HEK293 (cell line): Measurements from ENCODE around the gene RLN3.

Source experiments
- CTCF ChIA-PET: fragments of 350-600 bp; formaldehyde crosslinking; extraction: SDS; loops from one replicate; lab custom pipeline; 2021; ENCODE audit warnings: antibody characterized with exemption; lab: Yijun Ruan, JAX
- POLR2A ChIA-PET: fragments of 300-600 bp; formaldehyde crosslinking; extraction: SDS; loops from one replicate; lab custom pipeline; 2020; ENCODE audit warnings: antibody characterized with exemption, inconsistent platforms; lab: Yijun Ruan, JAX
- H3K27ac ChIP-seq: fragments of 200-500 bp; sonication (Bioruptor generic); 2 replicates; pipeline ENCODE4 v1.5.1; 2014; ENCODE audit warnings: low read depth, low read length, control low read depth, inconsistent platforms; ENCODE audit errors: extremely low read depth
- H3K36me3 ChIP-seq, 2 experiments: fragments of 200-500 bp in 1 of 2; sonication (Bioruptor generic) in 1 of 2; 1 replicate in 1 of 2; 2 replicates in 1 of 2; pipeline ENCODE4 v1.5.1; 2014 to 2017; ENCODE audit warnings: inconsistent platforms in 2 of 2, low read length in 2 of 2; ENCODE audit not compliant: control insufficient read depth in 2 of 2, insufficient read depth in 1 of 2
- H3K4me1 ChIP-seq: fragments of 200-500 bp; sonication (Bioruptor generic); 2 replicates; pipeline ENCODE4 v1.5.1; 2014; ENCODE audit warnings: mild to moderate bottlenecking, low read length, inconsistent platforms; ENCODE audit not compliant: control insufficient read depth, insufficient read depth
- H3K4me3 ChIP-seq: 2 replicates; pipeline ENCODE4 v1.5.1; 2011; ENCODE audit warnings: low read depth, mild to moderate bottlenecking, control low read depth, low read length, moderate library complexity
- H3K9me3 ChIP-seq: fragments of 200-500 bp; sonication (Bioruptor generic); 2 replicates; pipeline ENCODE4 v1.5.1; 2014; ENCODE audit warnings: low read depth, low read length, inconsistent platforms; ENCODE audit not compliant: control insufficient read depth, insufficient read depth
- CTCF ChIP-seq: fragments of 450-650 bp; formaldehyde crosslinking; IDR thresholded peaks from 2 replicates; pipeline ENCODE4 v1.5.1; 2016; ENCODE audit warnings: missing biosample characterization, missing genetic modification characterization
- EGR2 ChIP-seq: fragments of 450-650 bp; formaldehyde crosslinking; IDR thresholded peaks from 2 replicates; pipeline ENCODE4 v1.5.1; 2016; ENCODE audit warnings: low read depth, missing biosample characterization, missing genetic modification characterization
- HIC1 ChIP-seq: fragments of 450-650 bp; formaldehyde crosslinking; IDR thresholded peaks from 2 replicates; pipeline ENCODE4 v1.5.1; 2016; ENCODE audit warnings: missing biosample characterization, missing genetic modification characterization
- HOXC10 ChIP-seq: sonication (generic); formaldehyde crosslinking; IDR thresholded peaks from 2 replicates; pipeline ENCODE4 v1.8.1; 2023; ENCODE audit warnings: mild to moderate bottlenecking, missing genetic modification reagents
- PBX3 ChIP-seq: sonication (generic); formaldehyde crosslinking; IDR thresholded peaks from 2 replicates; pipeline ENCODE4 v1.8.1; 2022; ENCODE audit warnings: mild to moderate bottlenecking, moderate library complexity, missing genetic modification reagents
- SCRT1 ChIP-seq: fragments of 450-650 bp; formaldehyde crosslinking; IDR thresholded peaks from 2 replicates; pipeline ENCODE4 v1.5.1; 2016; ENCODE audit warnings: missing biosample characterization, missing genetic modification characterization, borderline replicate concordance
- SP2 ChIP-seq: fragments of 450-650 bp; formaldehyde crosslinking; IDR thresholded peaks from 2 replicates; pipeline ENCODE4 v1.5.1; 2016; ENCODE audit warnings: missing biosample characterization, missing genetic modification characterization
- SP7 ChIP-seq: fragments of 450-650 bp; formaldehyde crosslinking; IDR thresholded peaks from 2 replicates; pipeline ENCODE4 v1.5.1; 2016; ENCODE audit warnings: missing biosample characterization, missing genetic modification characterization
- ZBTB10 ChIP-seq: fragments of 450-650 bp; formaldehyde crosslinking; IDR thresholded peaks from 2 replicates; pipeline ENCODE4 v1.5.1; 2016; ENCODE audit warnings: missing biosample characterization, missing genetic modification characterization
- ZBTB17 ChIP-seq: fragments of 450-650 bp; formaldehyde crosslinking; IDR thresholded peaks from 2 replicates; pipeline ENCODE4 v1.5.1; 2016; ENCODE audit warnings: missing biosample characterization, missing genetic modification characterization
- ZBTB8A ChIP-seq: fragments of 450-650 bp; formaldehyde crosslinking; IDR thresholded peaks from 2 replicates; pipeline ENCODE4 v1.5.1; 2016; ENCODE audit warnings: missing biosample characterization, missing genetic modification characterization
- ZFP3 ChIP-seq: fragments of 450-650 bp; formaldehyde crosslinking; IDR thresholded peaks from 2 replicates; pipeline ENCODE4 v1.5.1; 2016; ENCODE audit warnings: low read depth, missing biosample characterization, missing genetic modification characterization
- ZIC2 ChIP-seq: fragments of 450-650 bp; formaldehyde crosslinking; IDR thresholded peaks from 2 replicates; pipeline ENCODE4 v1.5.1; 2016; ENCODE audit warnings: missing biosample characterization, missing genetic modification characterization
- ZNF266 ChIP-seq: fragments of 450-650 bp; formaldehyde crosslinking; IDR thresholded peaks from 2 replicates; pipeline ENCODE4 v1.5.1; 2016; ENCODE audit warnings: missing biosample characterization, missing genetic modification characterization, low read depth
- ZNF366 ChIP-seq: fragments of 450-650 bp; formaldehyde crosslinking; conservative IDR thresholded peaks from 2 replicates; pipeline ENCODE4 v1.5.1; 2016; ENCODE audit warnings: missing biosample characterization, missing genetic modification characterization
- ZNF433 ChIP-seq: fragments of 450-650 bp; formaldehyde crosslinking; IDR thresholded peaks from 2 replicates; pipeline ENCODE4 v1.5.1; 2016; ENCODE audit warnings: missing biosample characterization, missing genetic modification characterization, low read depth
- ZNF501 ChIP-seq: fragments of 450-650 bp; formaldehyde crosslinking; IDR thresholded peaks from 2 replicates; pipeline ENCODE4 v1.5.1; 2016; ENCODE audit warnings: missing biosample characterization, missing genetic modification characterization
- ZNF548 ChIP-seq: fragments of 450-650 bp; formaldehyde crosslinking; IDR thresholded peaks from 2 replicates; pipeline ENCODE4 v1.5.1; 2016; ENCODE audit warnings: missing biosample characterization, missing genetic modification characterization
- ZNF660 ChIP-seq: fragments of 450-650 bp; IDR thresholded peaks from 2 replicates; pipeline ENCODE4 v1.5.1; 2018; ENCODE audit warnings: missing biosample characterization, mild to moderate bottlenecking, missing genetic modification characterization
- ZNF701 ChIP-seq: fragments of 450-650 bp; formaldehyde crosslinking; IDR thresholded peaks from 2 replicates; pipeline ENCODE4 v1.5.1; 2016; ENCODE audit warnings: missing biosample characterization, missing genetic modification characterization
- ZSCAN30 ChIP-seq: fragments of 450-650 bp; IDR thresholded peaks from 2 replicates; pipeline ENCODE4 v1.5.1; 2018; ENCODE audit warnings: missing biosample characterization, mild to moderate bottlenecking, missing genetic modification characterization, moderate library complexity
- TF ChIP-seq, protein P1 (sequence below): fragments of 450-650 bp; formaldehyde crosslinking; IDR thresholded peaks from 2 replicates; pipeline ENCODE4 v1.5.1; 2016; ENCODE audit warnings: missing biosample characterization, missing genetic modification characterization
- TF ChIP-seq, protein P2 (sequence below): fragments of 450-650 bp; formaldehyde crosslinking; optimal IDR thresholded peaks from 2 replicates; pipeline ENCODE3; 2016; ENCODE audit warnings: missing biosample characterization, mild to moderate bottlenecking, missing genetic modification characterization

The RLN3 gene

GRCh38 chr19:14073261-14073924, 45.4 kb downstream of the RLN3 start:
- Histone ChIP-seq H3K4me1 (no peaks in the 10 kb centered on the region), H3K9me3 (no peaks in the 10 kb centered on the region), H3K36me3 (no peaks in the 10 kb centered on the region), H3K27ac (peak overlapping the region; percentile 44; the same call in 1 of the 2 replicates), H3K4me3 (peak overlapping the region; percentile 57)
- POLR2A ChIA-PET: interaction anchor here (0.6 to 1.6 kb wide), 5 partner anchors 16 to 193 kb away, joined by 3 to 11 read pairs (median 4); partner anchors contain the start of genes ASF1B and CC2D1A
- no peak for TF ChIP-seq ZNF701 (tag by site-specific recombination)
- TF ChIP-seq ZSCAN30 (tag by site-specific recombination): 0 out of 2 replicates have a peak, but pooled peaks have one; percentile 8
- TF ChIP-seq ZNF366 (tag by site-specific recombination): no peak
- TF ChIP-seq SCRT1 (tag by site-specific recombination): no peak
- no peak for TF ChIP-seq ZNF548 (tag by site-specific recombination)
- TF ChIP-seq ZBTB8A (tag by site-specific recombination): peak; percentile 74; the same call in 1 of the 2 replicates
- TF ChIP-seq PBX3 (CRISPR knock-in tag): 0 out of 2 replicates have a peak, but pooled peaks have one; percentile 38
- TF ChIP-seq ZBTB10 (tag by site-specific recombination): no peak
- TF ChIP-seq ZNF433 (tag by site-specific recombination): no peak
- no peak for TF ChIP-seq ZNF266
- no peak for TF ChIP-seq EGR2
- peak; percentile 39; the same call in 1 of the 2 replicates for TF ChIP-seq ZBTB17 (tag by site-specific recombination)
- no peak for TF ChIP-seq ZNF501 (tag by site-specific recombination)
- peak; percentile 89; the same call in 1 of the 2 replicates for TF ChIP-seq HOXC10 (CRISPR knock-in tag)
- no peak for TF ChIP-seq ZFP3 (tag by site-specific recombination)
- TF ChIP-seq, protein P1, sequence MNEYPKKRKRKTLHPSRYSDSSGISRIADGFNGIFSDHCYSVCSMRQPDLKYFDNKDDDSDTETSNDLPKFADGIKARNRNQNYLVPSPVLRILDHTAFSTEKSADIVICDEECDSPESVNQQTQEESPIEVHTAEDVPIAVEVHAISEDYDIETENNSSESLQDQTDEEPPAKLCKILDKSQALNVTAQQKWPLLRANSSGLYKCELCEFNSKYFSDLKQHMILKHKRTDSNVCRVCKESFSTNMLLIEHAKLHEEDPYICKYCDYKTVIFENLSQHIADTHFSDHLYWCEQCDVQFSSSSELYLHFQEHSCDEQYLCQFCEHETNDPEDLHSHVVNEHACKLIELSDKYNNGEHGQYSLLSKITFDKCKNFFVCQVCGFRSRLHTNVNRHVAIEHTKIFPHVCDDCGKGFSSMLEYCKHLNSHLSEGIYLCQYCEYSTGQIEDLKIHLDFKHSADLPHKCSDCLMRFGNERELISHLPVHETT: no peak
- peak; percentile 31; the same call in 1 of the 2 replicates for TF ChIP-seq ZIC2 (tag by site-specific recombination)
- peak; percentile 45; the same call in 1 of the 2 replicates for TF ChIP-seq HIC1 (tag by site-specific recombination)
- 0 out of 2 replicates have a peak, but pooled peaks have one; percentile 10 for TF ChIP-seq CTCF (tag by site-specific recombination)
- TF ChIP-seq SP2: 0 out of 2 replicates have a peak, but pooled peaks have one; percentile 18
- TF ChIP-seq ZNF660 (tag by site-specific recombination): 0 out of 2 replicates have a peak, but pooled peaks have one; percentile 13
- TF ChIP-seq, protein P2, sequence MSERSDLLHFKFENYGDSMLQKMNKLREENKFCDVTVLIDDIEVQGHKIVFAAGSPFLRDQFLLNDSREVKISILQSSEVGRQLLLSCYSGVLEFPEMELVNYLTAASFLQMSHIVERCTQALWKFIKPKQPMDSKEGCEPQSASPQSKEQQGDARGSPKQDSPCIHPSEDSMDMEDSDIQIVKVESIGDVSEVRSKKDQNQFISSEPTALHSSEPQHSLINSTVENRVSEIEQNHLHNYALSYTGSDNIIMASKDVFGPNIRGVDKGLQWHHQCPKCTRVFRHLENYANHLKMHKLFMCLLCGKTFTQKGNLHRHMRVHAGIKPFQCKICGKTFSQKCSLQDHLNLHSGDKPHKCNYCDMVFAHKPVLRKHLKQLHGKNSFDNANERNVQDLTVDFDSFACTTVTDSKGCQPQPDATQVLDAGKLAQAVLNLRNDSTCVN (tag by site-specific recombination): peak; percentile 77
- TF ChIP-seq SP7 (tag by site-specific recombination): no peak
- CTCF ChIA-PET: interaction anchor here (0.6 to 6.2 kb wide), 16 partner anchors 8 to 283 kb away, joined by 3 to 80 read pairs (median 4); partner anchors contain the start of genes IL27RA and PALM3
